ENCODE data around the gene ANKMY1. TPM values are rescaled to one million over a fixed set of nuclear protein-coding genes. Genes with fewer than 3 reads are reported as not detected.

ANKMY1 gene
- total RNA-seq, 4 donors from 2014 or later: 15.1 to 64.0 (median 27.5) TPM

GRCh38 chr2:240512109-240512485, 45.7 kb downstream of the ANKMY1 start:
- 98% methylated on average over 7 of the region's 11 CpGs; no CpG with 5 or more reads in 1 of the 2 donors for WGBS, 2 donors (ENCODE audit: low coverage in 1 of 2)
- H3K36me3 ChIP-seq: no peaks in the 10 kb centered on the region
- H3K4me1 ChIP-seq: peaks cover 0 to 5% (median 0%) of the 10 kb centered on the region in 4 donors
- no peaks in the 10 kb centered on the region for H3K9me3 ChIP-seq
- no peak overlapping the region for H3K27ac ChIP-seq
- no peak for TF ChIP-seq EP300 (IDR thresholded peaks at IDR 0.05; ENCODE audit: low read depth)
- TF ChIP-seq POLR2A (IDR thresholded peaks at IDR 0.05): no peak
- intact Hi-C loops (cut with DNase I; ENCODE audit: low total_unique reads): no loop called here
- in situ Hi-C loops (cut with MboI; ENCODE audit: low pct_ligation_motif_present in 1 of 4, low pct_unique_long_range_greater_than_20kb in 1 of 4, low sequenced_read_pairs in 3 of 4): loop anchor here in 2 of 4 donors (25.0 kb wide), 1 partner anchor 200 kb away; no protein-coding TSS in a partner anchor
- H3K27me3 ChIP-seq: no peaks in the 10 kb centered on the region
- H3K4me3 ChIP-seq: no peak overlapping the region
- DNase-seq: no peak

- Histone ChIP-seq H3K27ac (no peak overlapping the region), H3K36me3 (no peaks in the 10 kb centered on the region), H3K27me3 (no peaks in the 10 kb centered on the region), H3K9me3 (no peaks in the 10 kb centered on the region), H3K4me3 (no peak overlapping the region), H3K4me1 (peaks cover 0 to 5% (median 0%) of the 10 kb centered on the region in 4 donors)
- no peak for DNase-seq
- intact Hi-C loops (cut with DNase I; ENCODE audit: low total_unique reads): no loop called here
- 96% methylated on average over 22 of the region's 31 CpGs; no CpG with 5 or more reads in 1 of the 2 donors for WGBS, 2 donors (ENCODE audit: low coverage in 1 of 2)
- TF ChIP-seq POLR2A (IDR thresholded peaks at IDR 0.05) (no peak), CTCF (IDR thresholded peaks at IDR 0.05) (no peak), EP300 (IDR thresholded peaks at IDR 0.05; ENCODE audit: low read depth) (no peak), POLR2AphosphoS5 (IDR thresholded peaks at IDR 0.05) (no peak)
- in situ Hi-C loops (cut with MboI; ENCODE audit: low pct_ligation_motif_present in 1 of 4, low pct_unique_long_range_greater_than_20kb in 1 of 4, low sequenced_read_pairs in 3 of 4): loop anchor here in 2 of 4 donors (25.0 kb wide), 1 partner anchor 201 kb away; no protein-coding TSS in a partner anchor
These were observed 46.3 kb downstream of the ANKMY1 start for GRCh38 chr2:240511351-240512108.

- no peaks in the 10 kb centered on the region for H3K36me3 ChIP-seq
- no peaks in the 10 kb centered on the region for H3K27me3 ChIP-seq
- peaks cover 0 to 5% (median 0%) of the 10 kb centered on the region in 4 donors for H3K4me1 ChIP-seq
- 97 to 100% methylated on average over 1 to 12 of the region's 12 CpGs for WGBS, 2 donors (ENCODE audit: low coverage in 1 of 2)
- H3K9me3 ChIP-seq: no peaks in the 10 kb centered on the region
- intact Hi-C loops (cut with DNase I; ENCODE audit: low total_unique reads) (no loop called here), in situ Hi-C loops (cut with MboI; ENCODE audit: low pct_ligation_motif_present in 1 of 4, low pct_unique_long_range_greater_than_20kb in 1 of 4, low sequenced_read_pairs in 3 of 4) (loop anchor here in 2 of 4 donors (25.0 kb wide), 1 partner anchor 202 kb away; no protein-coding TSS in a partner anchor)
- TF ChIP-seq POLR2A (IDR thresholded peaks at IDR 0.05) (no peak), CTCF (IDR thresholded peaks at IDR 0.05) (no peak), POLR2AphosphoS5 (IDR thresholded peaks at IDR 0.05) (no peak)
- DNase-seq: no peak
- no peak overlapping the region for H3K4me3 ChIP-seq
- H3K27ac ChIP-seq: no peak overlapping the region
These were observed 47.1 kb downstream of the ANKMY1 start for GRCh38 chr2:240510513-240511210.

- H3K9me3 ChIP-seq: no peaks in the 10 kb centered on the region
- H3K36me3 ChIP-seq: no peaks in the 10 kb centered on the region
- in situ Hi-C loops (cut with MboI; ENCODE audit: low pct_ligation_motif_present in 1 of 4, low pct_unique_long_range_greater_than_20kb in 1 of 4, low sequenced_read_pairs in 3 of 4): loop anchor here in 2 of 4 donors (25.0 kb wide), 1 partner anchor 202 kb away; no protein-coding TSS in a partner anchor
- TF ChIP-seq POLR2AphosphoS5 (IDR thresholded peaks at IDR 0.05) (no peak), CTCF (IDR thresholded peaks at IDR 0.05) (no peak), POLR2A (IDR thresholded peaks at IDR 0.05) (no peak), EP300 (IDR thresholded peaks at IDR 0.05; ENCODE audit: low read depth) (no peak)
- no peaks in the 10 kb centered on the region for H3K27me3 ChIP-seq
- intact Hi-C loops (cut with DNase I; ENCODE audit: low total_unique reads): no loop called here
- DNase-seq: no peak
- peaks cover 0 to 5% (median 0%) of the 10 kb centered on the region in 4 donors for H3K4me1 ChIP-seq
- 64 to 75% methylated on average over 6 to 12 of the region's 12 CpGs for WGBS, 2 donors (ENCODE audit: low coverage in 1 of 2)
- no peak overlapping the region for H3K4me3 ChIP-seq
- H3K27ac ChIP-seq: no peak overlapping the region
These were observed 47.9 kb downstream of the ANKMY1 start for GRCh38 chr2:240509667-240510512.
